Islet of Langerhans (tissue), 1 donor: ENCODE data around the gene PHACTR2.
"Not testable (repeated sequence)": the region's sequence is repeated elsewhere in the genome, so short reads cannot be mapped to it uniquely, and the experiment has no call there.

Source experiments
- FAIRE-seq: peaks from one replicate; lab custom pipeline; 2011; peaks lifted over from hg19 to GRCh38; lab: Jason Lieb, UNC

PHACTR2 gene

DNA sequence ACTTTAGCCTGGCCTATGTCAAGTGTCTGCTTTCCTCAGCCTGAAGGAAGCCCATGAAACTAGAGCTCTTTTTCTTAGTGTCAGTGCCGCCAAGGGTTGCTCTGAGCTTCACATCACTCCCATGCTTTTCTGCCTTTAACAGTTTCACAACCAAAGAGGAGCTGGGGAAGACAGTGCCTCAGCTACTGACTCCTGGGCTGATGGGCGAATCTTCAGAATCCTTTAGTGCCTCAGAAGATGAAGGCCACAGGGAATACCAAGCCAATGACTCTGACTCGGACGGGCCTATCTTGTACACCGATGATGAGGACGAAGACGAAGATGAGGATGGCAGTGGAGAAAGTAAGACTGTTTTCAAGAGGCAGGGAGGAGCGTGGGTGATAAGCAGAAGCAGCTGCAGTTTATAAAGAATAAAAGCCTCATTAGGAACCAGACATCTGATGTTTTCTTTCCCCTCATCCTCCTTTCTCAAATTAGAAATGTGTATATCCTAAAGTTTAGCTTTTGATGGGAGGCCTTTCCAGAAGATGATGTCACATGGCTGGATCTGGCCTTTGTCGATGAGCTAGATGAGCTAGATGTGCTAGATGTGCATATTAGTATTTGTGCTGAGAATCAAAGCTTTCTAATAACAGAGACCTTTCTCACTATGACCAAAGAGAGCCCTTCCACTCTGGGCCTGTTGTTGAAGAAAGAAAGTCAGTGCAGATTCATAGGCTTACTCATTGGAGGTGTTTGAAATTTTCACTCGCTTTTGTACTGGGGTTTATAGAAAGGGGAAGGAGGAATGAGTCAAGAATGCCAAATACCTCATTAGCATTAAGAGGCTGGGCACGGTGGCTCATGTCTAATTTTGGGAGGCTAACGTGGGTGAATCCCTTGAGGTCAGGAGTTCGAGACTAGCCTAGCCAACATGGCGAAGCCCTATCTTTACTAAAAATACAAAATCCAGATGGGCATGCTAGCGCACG, 94.6 kb downstream of the PHACTR2 start:
- FAIRE-seq: no peak

- FAIRE-seq: no peak
Observed at GRCh38 chr6:143773506-143774150, 95.9 kb downstream of the PHACTR2 start.

GRCh38 chr6:143774347-143774746, 96.6 kb downstream of the PHACTR2 start:
- FAIRE-seq: no peak

- no peak for FAIRE-seq
Observed at GRCh38 chr6:143775336-143775735, 97.6 kb downstream of the PHACTR2 start.

GRCh38 chr6:143778926-143779325, 101.2 kb downstream of the PHACTR2 start:
- FAIRE-seq: no peak

DNA sequence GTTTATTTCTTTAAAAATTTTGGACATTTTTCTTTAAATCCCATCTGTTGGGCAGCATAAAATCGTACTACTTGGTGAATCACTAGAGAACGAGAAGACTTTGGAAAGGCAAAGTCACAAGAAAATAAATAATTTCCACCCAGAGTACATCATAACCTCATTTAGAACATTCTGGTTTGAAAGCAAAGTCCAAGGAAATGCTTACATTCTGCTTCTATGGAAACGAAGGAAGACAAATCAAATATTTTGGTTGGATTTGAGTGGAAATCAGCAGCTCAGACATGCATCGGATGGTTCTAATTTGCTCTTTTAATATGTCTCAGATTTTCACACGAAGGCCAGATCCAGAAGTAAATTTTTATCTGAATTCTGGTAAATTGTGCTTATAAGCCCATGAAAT, 104.7 kb downstream of the PHACTR2 start:
- peak; percentile 45 for FAIRE-seq

GRCh38 chr6:143783077-143783476, 105.3 kb downstream of the PHACTR2 start:
- FAIRE-seq: peak; percentile 84

DNA sequence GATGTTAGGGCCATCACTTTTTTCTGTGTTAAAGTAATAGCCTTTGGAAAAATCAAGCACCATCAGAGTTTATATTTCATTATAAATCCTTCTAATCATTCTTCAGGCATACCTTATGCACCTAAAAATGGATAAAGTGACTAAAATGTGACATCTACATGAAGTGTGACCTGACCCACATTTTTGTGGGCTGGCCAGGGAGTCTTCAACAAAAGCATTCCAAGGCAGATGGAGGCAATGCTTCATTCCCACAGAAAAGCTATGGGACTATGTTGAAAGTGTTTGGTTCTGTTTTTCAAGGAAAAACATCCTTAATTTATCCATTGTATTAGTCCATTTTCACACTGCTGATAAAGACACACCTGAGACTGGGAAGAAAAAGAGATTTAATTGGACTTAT, 106.6 kb downstream of the PHACTR2 start:
- FAIRE-seq: no peak

- not testable (repeated sequence) for FAIRE-seq
Observed at GRCh38 chr6:143786371-143786770, 108.6 kb downstream of the PHACTR2 start.

DNA sequence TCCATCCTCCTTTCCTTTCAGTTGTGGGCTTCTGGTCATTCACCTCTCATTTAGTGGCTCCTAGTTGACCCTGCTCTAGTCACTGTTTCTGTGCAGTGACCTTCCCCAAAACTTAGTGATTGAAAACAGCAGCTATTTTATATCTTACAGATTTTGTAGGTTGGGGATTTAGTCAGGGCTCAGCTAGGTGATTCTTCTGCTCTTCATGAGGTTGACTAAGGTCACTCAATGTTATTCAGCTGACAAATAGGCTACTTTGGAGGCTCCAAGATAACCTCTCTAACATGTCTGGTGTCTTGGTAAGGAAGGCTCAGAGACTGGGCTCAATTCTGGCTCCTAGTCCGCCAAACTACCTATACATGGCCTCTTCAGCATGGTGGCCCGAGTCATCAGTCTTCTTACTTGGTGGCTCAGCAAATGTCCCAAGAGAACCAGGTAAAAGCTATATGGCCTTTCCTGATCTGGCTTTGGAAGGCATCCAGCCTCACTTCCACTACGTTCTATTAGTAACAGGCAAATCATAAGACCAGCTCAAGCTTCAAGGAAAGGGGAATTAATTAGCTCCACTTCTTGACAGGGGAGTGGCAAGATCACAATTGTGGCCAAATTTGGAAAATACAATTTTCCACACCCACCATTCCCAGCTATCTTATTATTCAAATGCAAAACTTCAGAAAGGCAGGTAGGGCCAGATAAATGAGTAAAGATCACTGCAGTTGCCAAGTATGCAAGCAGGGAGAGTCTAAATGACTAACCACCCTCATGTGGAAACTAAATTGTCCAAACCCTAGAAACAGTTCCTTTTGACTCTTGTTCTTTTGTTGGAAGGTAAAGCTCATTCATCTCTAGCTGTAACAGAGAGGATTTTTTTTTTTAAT, 114.9 kb downstream of the PHACTR2 start:
- no peak for FAIRE-seq

- no peak for FAIRE-seq
Observed at GRCh38 chr6:143793280-143793619, 115.5 kb downstream of the PHACTR2 start.

GRCh38 chr6:143796551-143796950, 118.8 kb downstream of the PHACTR2 start:
- FAIRE-seq: not testable (repeated sequence)

DNA sequence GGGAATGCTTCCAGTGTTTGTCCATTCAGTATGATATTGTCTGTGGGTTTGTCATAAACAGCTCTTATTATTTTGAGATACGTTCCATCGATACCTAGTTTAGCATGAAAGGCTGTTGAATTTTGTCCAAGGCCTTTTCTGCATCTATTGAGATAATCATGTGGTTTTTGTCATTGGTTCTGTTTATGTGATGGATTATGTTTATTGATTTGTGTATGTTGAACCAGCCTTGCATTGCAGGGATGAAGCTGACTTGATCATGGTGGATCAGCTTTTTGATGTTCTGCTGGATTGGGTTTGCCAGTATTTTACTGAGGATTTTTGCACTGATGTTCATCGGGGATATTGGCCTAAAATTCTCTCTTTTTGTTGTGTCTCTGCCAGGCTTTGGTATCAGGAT, 120.7 kb downstream of the PHACTR2 start:
- not testable (repeated sequence) for FAIRE-seq

DNA sequence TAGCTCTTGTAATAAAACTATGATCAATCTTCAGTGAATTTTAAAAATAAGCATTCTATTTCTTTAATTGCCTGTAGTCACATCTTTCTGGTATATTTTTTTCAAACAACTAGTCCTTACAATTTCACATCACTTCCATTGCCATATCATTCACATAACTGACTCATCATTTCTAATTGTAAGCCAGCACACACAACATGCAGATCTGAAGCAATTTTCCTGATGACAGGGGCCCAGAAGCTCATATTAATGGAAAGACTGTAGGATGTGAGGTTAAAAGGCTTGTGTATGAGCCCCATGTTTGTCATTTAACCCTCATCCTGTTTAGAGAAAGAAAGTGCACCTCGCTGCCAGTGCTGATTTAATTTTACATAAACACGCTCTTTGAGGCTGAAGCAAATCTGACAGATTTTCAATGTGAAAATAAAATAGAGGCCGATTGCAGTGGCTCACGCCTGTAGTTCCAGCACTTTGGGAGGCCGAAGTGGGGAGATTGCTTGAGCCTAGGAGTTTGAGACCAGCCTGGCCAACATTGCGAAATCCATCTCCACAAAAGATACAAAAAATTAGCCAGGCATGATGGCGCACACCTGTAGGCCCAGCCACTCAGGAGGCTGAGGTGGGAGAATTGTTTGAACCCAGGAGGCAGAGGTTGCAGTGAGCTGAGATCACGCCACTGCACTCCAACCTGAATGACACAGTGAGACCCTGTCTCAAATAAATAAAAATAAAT, 125.2 kb downstream of the PHACTR2 start:
- FAIRE-seq: no peak

DNA sequence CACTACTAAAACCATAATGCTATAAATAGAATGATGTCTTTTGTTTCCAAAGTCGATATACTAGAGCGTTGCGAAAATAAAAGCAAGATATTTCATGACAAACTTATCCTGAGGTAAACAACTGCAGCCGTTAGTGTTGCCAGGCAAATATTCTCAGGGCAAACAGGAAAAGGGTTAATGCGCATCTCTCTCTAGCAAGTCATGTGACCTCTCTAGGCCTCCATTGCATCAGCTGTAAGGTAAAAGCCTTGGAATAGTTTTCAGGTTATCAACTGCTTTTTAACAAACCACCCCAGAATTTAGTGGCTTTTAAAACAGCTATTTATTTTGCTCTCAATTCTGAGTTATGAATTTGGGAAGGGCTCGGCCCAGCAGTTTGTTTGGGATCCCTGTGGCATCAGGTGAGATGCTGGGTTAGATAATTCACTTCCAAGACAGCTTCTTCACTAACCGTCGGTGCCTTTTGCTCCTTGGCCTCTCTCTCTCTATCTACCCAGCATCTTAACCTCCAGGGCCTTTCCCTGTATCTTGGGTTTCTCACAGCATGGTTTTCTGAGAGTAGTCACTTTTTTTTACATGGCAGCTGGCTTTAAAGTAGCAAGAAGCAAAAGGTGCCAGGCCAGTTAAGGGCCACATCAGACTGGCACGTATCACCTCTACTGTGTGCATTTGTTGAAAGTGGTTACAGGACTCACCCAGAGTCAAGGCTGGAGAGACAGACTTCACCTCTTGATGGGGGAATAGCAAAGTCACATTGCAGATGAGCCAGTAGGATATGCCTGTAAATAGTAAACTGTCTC, 126.2 kb downstream of the PHACTR2 start:
- no peak for FAIRE-seq

- FAIRE-seq: no peak
Observed at GRCh38 chr6:143804835-143805239, 127.1 kb downstream of the PHACTR2 start.

DNA sequence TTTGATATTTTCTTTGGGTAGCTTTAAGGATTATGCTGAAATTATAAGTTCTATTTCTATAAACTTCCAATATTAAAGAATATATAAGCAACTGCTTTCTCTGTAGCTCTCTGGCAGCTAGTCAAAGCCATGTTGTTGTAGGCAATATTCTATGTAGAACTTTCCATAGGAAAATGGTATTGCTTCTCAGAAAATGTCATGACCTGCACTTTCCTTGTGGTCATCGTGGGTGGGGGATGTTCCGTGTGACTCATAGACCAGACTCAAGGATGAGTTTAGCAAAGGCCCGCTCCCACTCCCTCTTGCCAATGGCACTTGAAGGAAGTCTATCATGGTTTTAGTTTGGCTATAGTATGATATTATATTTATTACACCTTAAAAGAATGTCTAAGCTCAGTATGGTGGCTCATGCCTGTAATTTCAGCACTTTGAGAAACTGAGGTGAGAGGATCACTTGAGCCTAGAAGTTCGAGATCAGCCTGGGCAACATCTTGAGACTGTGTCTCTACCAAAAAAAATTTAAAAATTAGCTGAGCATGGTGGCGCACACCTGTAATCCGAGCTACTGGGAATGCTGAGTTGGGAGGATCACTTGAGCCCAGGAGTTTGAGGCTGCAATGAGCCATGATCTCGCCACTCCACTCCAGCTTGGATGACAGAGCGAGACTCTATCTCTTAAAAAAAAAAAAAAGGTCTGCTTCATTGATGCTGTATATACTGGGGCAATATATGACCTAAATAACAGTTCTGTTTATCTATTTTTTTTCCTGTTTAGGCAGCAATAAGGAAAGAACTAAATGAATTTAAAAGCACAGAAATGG, 128.7 kb downstream of the PHACTR2 start:
- no peak for FAIRE-seq

GRCh38 chr6:143807103-143807772, 129.5 kb downstream of the PHACTR2 start:
- FAIRE-seq: no peak

GRCh38 chr6:143810745-143811144, 133.0 kb downstream of the PHACTR2 start:
- no peak for FAIRE-seq
